HEK293T (cell line): ENCODE measurements around the gene AZU1.

ENCODE experiments used
- CTCF ChIA-PET: fragments of 350-600 bp; formaldehyde crosslinking; extraction: SDS; loops from one replicate; lab custom pipeline; 2021; ENCODE audit warnings: antibody characterized with exemption, inconsistent platforms; lab: Yijun Ruan, JAX
- POLR2A ChIA-PET: fragments of 350-600 bp; formaldehyde crosslinking; extraction: SDS; loops from one replicate; lab custom pipeline; 2020; ENCODE audit warnings: antibody characterized with exemption, inconsistent platforms; lab: Yijun Ruan, JAX
- DNase-seq: peaks from one replicate; pipeline ENCODE4 v3.0.0; 2012; ENCODE audit warnings: mixed read lengths; ENCODE audit errors: extremely low spot score
- ARNT ChIP-seq: fragments of 450-650 bp; IDR thresholded peaks from 2 replicates; pipeline ENCODE4 v1.6.1; 2017; ENCODE audit warnings: mild to moderate bottlenecking
- BHLHE40 ChIP-seq: fragments of 450-650 bp; IDR thresholded peaks from 2 replicates; pipeline ENCODE4 v1.6.1; 2016; ENCODE audit warnings: mild to moderate bottlenecking, moderate library complexity, borderline replicate concordance
- CTBP1 ChIP-seq: fragments of 450-650 bp; IDR thresholded peaks from 2 replicates; pipeline ENCODE4 v1.6.1; 2016; ENCODE audit warnings: borderline replicate concordance
- ELF4 ChIP-seq: fragments of 450-650 bp; IDR thresholded peaks from 2 replicates; pipeline ENCODE4 v1.6.1; 2017; ENCODE audit warnings: antibody characterized with exemption
- FOXA1 ChIP-seq: fragments of 450-650 bp; IDR thresholded peaks from 2 replicates; pipeline ENCODE4 v1.6.1; 2016; ENCODE audit warnings: mild to moderate bottlenecking
- FOXK2 ChIP-seq: fragments of 450-650 bp; IDR thresholded peaks from 2 replicates; pipeline ENCODE4 v1.6.1; 2016; ENCODE audit warnings: mild to moderate bottlenecking
- FOXM1 ChIP-seq: fragments of 450-650 bp; IDR thresholded peaks from 2 replicates; pipeline ENCODE4 v1.6.1; 2017; ENCODE audit warnings: mild to moderate bottlenecking, borderline replicate concordance
- HDGF ChIP-seq: fragments of 450-650 bp; IDR thresholded peaks from 2 replicates; pipeline ENCODE4 v1.6.1; 2017; ENCODE audit warnings: antibody characterized with exemption, borderline replicate concordance
- L3MBTL2 ChIP-seq: fragments of 450-650 bp; conservative IDR thresholded peaks from 2 replicates; pipeline ENCODE4 v1.6.1; 2016; ENCODE audit warnings: mild to moderate bottlenecking
- LEF1 ChIP-seq: fragments of 450-650 bp; IDR thresholded peaks from 2 replicates; pipeline ENCODE4 v1.6.1; 2017; ENCODE audit warnings: mild to moderate bottlenecking, borderline replicate concordance
- NFRKB ChIP-seq: fragments of 450-650 bp; IDR thresholded peaks from 2 replicates; pipeline ENCODE4 v1.6.1; 2016; ENCODE audit warnings: mild to moderate bottlenecking, moderate library complexity
- SP1 ChIP-seq: fragments of 450-650 bp; IDR thresholded peaks from 2 replicates; pipeline ENCODE4 v1.6.1; 2017
- SUZ12 ChIP-seq: fragments of 450-650 bp; IDR thresholded peaks from 2 replicates; pipeline ENCODE4 v1.6.1; 2016; ENCODE audit warnings: mild to moderate bottlenecking
- TARDBP ChIP-seq: fragments of 450-650 bp; IDR thresholded peaks from 2 replicates; pipeline ENCODE4 v1.6.1; 2016
- ZNF384 ChIP-seq: fragments of 450-650 bp; IDR thresholded peaks from 2 replicates; pipeline ENCODE4 v1.6.1; 2016
- TF ChIP-seq, protein P1 (sequence below): fragments of 450-650 bp; IDR thresholded peaks from 2 replicates; pipeline ENCODE4 v1.6.1; 2016

The AZU1 gene, protein sequence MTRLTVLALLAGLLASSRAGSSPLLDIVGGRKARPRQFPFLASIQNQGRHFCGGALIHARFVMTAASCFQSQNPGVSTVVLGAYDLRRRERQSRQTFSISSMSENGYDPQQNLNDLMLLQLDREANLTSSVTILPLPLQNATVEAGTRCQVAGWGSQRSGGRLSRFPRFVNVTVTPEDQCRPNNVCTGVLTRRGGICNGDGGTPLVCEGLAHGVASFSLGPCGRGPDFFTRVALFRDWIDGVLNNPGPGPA

DNA sequence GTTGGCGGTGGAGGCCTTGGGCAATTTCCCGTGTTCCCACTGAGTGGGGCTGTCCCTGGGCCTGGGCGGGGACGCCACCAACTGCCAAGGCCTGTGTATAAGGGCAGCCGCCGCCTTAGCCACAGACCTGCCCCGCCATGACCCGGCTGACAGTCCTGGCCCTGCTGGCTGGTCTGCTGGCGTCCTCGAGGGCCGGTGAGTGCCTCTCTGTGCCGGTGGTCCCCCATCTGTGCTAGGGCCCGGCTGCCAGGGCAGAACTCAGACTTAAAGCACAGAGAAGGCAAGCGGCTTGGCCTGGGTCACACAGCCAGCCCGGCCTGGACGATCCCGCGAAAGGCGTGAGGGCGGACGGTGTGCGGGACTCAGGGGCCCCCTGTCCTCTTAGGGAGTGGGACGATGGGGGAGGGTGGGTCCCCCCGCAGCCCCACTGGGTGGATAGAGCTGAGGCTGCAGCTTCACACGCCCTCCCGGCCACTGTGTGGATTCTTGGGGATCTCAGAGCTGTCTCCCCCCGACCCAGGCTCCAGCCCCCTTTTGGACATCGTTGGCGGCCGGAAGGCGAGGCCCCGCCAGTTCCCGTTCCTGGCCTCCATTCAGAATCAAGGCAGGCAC, at the start of gene AZU1:
AZU1 (plus strand) TSS at position 128 of the 612 bp plus-strand sequence; CDS start at position 138, 10 bp downstream.
- ChIA-PET POLR2A (interaction anchor here (1.3 kb wide), 1 partner anchor 31 kb away, joined by 3 read pairs; no protein-coding TSS in a partner anchor), CTCF (no interaction called here)
- DNase-seq: no peak
- TF ChIP-seq SP1 (no peak), SUZ12 (no peak), L3MBTL2 (no peak), NFRKB (no peak), FOXA1 (no peak), ZNF384 (no peak), CTBP1 (no peak), HDGF (no peak), ARNT (no peak), LEF1 (no peak), TARDBP (no peak), FOXM1 (no peak), ELF4 (no peak), FOXK2 (no peak), BHLHE40 (no peak)
- TF ChIP-seq, protein P1, sequence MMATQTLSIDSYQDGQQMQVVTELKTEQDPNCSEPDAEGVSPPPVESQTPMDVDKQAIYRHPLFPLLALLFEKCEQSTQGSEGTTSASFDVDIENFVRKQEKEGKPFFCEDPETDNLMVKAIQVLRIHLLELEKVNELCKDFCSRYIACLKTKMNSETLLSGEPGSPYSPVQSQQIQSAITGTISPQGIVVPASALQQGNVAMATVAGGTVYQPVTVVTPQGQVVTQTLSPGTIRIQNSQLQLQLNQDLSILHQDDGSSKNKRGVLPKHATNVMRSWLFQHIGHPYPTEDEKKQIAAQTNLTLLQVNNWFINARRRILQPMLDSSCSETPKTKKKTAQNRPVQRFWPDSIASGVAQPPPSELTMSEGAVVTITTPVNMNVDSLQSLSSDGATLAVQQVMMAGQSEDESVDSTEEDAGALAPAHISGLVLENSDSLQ: no peak

DNA sequence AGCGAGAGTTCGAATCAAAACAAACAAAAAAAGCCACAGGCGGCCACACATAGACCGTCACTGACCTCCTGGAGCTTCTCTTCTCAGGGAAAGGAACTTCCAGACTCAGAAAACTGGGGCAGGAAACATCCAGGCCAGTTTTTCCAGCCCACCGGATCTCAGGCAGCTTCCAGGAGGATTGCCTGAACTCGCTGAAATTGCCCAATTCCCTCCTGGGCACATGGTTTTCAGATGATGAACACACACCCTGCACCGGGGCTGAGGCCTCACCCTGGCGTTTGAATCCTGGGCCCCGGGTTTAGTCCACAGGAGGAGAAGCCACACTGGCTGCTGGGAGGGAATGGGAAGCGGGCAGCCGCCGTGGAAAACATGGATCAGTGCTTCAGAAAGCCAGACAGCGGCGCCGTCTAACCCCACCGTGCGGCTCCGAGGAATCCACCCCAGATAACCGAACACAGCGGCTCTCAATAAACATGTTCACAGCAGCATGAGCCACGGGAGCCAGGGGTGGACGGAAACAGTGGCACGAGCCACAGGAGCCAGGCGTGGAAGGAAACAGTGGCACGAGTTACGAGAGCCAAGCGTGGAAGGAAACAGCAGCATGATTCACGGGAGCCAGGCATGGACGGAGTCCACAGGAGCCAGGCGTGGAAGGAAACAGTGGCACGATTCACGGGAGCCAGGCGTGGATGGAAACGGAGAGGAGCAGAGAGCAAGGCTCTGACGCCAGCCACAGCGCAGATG, 48.6 kb upstream of the AZU1 start:
- DNase-seq: no peak
- POLR2A ChIA-PET: interaction anchor here (1.1 kb wide), 1 partner anchor 18 kb away, joined by 3 read pairs; the partner anchor contains the start of gene PTBP1
- CTCF ChIA-PET: no interaction called here
- no peak for TF ChIP-seq SUZ12
- peak; percentile 60 for TF ChIP-seq L3MBTL2

DNA sequence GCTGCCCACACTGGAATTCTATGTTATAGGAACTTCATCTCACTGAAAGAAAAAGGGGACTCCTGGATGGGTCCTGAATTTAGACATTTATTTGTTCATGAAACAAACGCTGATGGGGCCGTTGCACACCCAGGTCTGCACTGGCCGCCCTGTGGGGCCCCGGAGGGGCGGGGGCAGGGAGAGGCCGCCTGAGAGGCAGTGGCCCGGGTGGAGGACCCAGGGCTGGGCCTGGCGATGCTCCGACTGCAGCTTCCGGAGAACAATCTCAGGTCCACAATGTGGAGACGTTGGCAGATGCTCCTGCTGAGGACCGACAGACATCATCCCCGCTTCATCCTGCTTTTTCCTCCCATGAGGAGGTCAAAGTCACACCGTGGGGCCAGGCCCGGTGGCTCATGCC, 46.7 kb upstream of the AZU1 start:
- CTCF ChIA-PET: no interaction called here
- POLR2A ChIA-PET: no interaction called here
- DNase-seq: no peak
- no peak for TF ChIP-seq BHLHE40
- no peak for TF ChIP-seq ELF4
- TF ChIP-seq SUZ12: no peak
- no peak for TF ChIP-seq FOXM1
- TF ChIP-seq FOXA1: no peak
- no peak for TF ChIP-seq ARNT
- no peak for TF ChIP-seq FOXK2
- no peak for TF ChIP-seq CTBP1
- TF ChIP-seq TARDBP: no peak
- TF ChIP-seq NFRKB: no peak
- TF ChIP-seq SP1: no peak
- TF ChIP-seq ZNF384: no peak
- no peak for TF ChIP-seq L3MBTL2
- TF ChIP-seq LEF1: no peak
- no peak for TF ChIP-seq HDGF

DNA sequence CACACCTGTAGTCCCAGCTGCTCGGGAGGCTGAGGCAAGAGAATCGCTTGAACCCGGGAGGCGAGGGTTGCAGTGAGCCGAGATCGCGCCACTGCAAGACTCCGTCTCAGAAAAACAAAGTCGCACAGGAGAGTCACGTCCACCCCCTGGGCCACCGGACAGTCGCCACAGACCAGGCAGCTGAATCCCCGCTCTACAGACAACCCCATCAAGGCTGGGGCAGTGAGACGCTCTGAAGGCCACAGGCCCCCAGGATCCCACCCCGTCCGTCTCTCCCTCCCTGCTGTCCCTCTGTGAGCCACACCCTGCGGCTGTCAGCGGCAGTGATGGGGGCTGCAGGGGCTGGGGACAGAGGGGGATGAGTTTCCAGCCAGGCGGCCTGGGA, 45.8 kb upstream of the AZU1 start:
- CTCF ChIA-PET: no interaction called here
- TF ChIP-seq CTBP1 (no peak), NFRKB (no peak), ARNT (no peak), BHLHE40 (no peak)
- DNase-seq: no peak
- POLR2A ChIA-PET: interaction anchor here (1.0 kb wide), 1 partner anchor 17 kb away, joined by 3 read pairs; no protein-coding TSS in a partner anchor

DNA sequence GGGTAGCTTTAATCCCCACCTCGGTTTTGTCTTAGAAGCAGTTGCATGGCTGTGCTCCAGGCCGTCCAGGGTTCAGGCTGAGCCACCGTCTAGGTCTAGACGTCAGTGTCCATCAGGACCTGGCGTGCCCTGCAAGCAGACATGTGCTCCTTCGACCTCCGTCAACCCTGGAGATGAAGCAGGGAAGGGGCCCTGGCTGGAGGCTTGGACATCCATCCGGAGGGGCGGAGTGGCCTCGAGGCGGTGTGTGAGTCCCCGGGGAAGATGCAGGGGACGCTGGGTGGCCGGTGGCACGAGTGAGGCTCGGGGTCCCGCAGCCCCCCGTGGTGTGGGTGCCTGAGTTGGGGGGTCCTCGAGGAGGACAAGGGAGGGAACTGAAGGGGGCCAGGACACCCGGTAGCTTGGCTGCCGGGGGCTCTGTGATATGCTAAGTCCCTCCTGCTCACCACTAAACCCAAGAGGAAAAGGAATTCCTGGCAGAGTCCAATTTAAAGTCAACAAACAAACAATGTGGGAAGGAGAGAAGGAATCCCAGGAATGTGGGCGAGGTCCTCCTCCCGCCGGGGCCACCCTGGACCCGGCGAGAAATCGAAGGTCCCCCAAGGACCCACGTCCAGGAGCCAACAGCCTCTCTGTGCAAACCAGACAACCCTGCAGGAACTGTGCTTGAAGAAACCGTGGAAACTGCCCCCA, 45.3 kb upstream of the AZU1 start:
- ChIA-PET POLR2A (interaction anchor here (1.0 kb wide), 1 partner anchor 17 kb away, joined by 3 read pairs; no protein-coding TSS in a partner anchor), CTCF (no interaction called here)
- TF ChIP-seq HDGF (no peak), L3MBTL2 (no peak)
- DNase-seq: no peak

DNA sequence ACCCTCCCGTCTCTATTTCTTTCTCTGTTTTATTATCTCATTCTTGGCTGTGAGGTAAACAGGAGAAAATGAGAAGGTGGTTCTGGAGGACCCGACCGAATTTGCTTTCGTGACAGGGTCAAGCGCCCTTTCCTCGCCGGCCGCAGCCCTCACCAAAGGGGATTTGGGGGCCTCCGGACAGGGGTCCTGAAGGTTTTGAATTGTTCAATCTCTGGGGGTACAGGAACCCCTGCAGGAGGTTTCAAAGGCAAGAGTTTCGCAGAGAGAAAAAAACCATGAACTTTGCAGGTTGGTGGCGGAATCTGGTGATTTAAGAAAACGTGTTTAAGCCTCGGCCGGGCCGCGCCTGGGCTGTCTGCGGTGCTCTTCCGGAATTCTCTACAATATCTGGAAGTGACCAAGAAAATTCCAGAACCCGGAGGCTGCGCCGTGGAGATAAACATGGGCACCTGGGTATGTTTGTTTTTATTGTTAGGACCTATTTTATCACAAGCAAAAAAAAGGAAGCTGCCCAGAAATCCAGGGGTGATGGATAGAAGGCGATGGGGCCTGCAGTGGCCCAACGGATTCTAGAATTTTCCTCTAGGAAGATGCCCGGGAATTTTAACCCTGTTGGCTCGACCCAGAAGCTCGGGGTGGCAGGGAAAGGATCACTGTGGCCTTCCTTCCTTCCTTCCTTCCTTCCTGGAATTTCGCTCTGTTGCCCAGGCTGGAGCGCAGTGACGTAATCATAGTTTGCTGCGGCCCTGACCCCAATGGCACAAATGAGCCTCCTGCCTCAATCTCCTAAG, 44.6 kb upstream of the AZU1 start:
- ChIA-PET POLR2A (no interaction called here), CTCF (no interaction called here)
- no peak for TF ChIP-seq ELF4
- no peak for DNase-seq

DNA sequence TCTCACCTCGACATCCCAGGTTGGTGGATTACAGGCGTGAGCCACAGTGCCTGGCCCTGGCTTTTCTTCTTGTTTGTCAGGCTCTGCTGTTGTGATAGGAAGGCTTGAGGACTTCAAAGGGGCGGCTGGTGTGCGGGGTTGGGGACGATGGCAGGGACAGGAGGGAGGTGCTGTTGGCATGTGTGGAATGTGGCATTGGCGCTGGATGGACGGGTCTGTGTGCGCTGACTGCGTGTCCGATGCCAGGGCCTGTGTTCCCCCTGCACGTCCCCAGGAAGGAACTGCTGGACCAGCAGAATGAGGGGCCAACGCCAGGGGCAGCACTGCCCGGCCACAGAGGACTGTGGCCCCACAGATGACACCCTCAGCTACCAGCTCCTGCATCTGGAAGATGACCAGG, 43.1 kb upstream of the AZU1 start:
- no peak for DNase-seq
- CTCF ChIA-PET: no interaction called here
- TF ChIP-seq, protein P1: no peak
- no peak for TF ChIP-seq ZNF384
- no peak for TF ChIP-seq SUZ12
- TF ChIP-seq HDGF: no peak
- no peak for TF ChIP-seq ARNT
- no peak for TF ChIP-seq CTBP1
- no peak for TF ChIP-seq FOXM1
- no peak for TF ChIP-seq LEF1
- POLR2A ChIA-PET: no interaction called here
